ENCODE data around the gene GALNT2.

DNA sequence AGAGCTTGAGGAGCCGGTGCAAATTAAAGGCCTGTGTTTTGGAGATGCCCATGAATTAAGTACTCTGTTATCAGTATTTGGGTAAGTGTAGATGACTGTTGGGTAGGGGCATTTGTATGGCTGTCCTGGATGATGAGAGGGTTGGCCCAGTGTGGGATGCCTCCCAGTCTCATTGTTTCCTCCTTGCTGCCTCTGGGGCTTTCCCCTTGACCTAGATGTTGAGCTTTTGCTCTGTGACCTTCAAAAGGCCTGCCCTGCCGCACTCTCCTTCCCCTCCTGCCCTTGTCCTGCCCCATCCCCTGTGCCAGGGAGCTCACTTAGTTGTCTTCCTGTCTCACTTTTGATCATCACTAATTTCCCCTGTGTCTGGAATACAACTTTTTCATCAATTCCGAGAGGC lies 10.0 kb downstream of the GALNT2 start:
- TF ChIP-seq POLR2AphosphoS5 (IDR thresholded peaks at IDR 0.05; ENCODE audit: low read depth) = no peak
- TF ChIP-seq, protein P1, sequence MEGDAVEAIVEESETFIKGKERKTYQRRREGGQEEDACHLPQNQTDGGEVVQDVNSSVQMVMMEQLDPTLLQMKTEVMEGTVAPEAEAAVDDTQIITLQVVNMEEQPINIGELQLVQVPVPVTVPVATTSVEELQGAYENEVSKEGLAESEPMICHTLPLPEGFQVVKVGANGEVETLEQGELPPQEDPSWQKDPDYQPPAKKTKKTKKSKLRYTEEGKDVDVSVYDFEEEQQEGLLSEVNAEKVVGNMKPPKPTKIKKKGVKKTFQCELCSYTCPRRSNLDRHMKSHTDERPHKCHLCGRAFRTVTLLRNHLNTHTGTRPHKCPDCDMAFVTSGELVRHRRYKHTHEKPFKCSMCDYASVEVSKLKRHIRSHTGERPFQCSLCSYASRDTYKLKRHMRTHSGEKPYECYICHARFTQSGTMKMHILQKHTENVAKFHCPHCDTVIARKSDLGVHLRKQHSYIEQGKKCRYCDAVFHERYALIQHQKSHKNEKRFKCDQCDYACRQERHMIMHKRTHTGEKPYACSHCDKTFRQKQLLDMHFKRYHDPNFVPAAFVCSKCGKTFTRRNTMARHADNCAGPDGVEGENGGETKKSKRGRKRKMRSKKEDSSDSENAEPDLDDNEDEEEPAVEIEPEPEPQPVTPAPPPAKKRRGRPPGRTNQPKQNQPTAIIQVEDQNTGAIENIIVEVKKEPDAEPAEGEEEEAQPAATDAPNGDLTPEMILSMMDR (IDR thresholded peaks at IDR 0.05; ENCODE audit: insufficient read depth, low read length) = no peak
